Stimulated activated CD8-positive, alpha-beta memory T cell treated with anti-CD3 and anti-CD28 coated beads, Interleukin-15, amount 100 ng/mL, for 48 hours (primary cell): ENCODE results near the gene PSMA6.
"Not testable (repeated sequence)": the region's sequence is repeated elsewhere in the genome, so short reads cannot be mapped to it uniquely, and the experiment has no call there.

Source experiments
- DNase-seq, 2 donors: peaks; one replicate each; pipeline ENCODE4 v3.0.0-alpha.2; 2020; ENCODE audit warnings: low read depth in 2 of 2

PSMA6 gene

DNA sequence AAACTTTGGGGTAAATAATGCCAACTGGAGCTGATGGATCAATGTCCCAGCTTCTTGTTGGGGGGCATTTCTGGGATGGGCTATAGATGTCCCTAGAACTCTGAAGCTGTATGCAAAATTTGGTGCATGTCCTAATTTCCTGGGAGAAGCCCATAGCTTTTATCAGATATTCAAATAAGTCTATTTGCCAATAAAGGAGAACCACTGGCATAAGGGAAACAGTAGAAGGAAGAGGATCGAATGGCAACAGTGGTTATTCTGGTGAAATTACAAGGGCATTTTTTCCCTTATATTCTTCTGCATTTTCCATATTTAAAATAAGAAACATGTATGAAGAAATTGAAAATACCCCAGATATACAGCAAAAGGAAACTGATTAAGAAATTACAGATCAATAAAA lies 34.2 kb downstream of the PSMA6 start:
- DNase-seq: no peak

DNA sequence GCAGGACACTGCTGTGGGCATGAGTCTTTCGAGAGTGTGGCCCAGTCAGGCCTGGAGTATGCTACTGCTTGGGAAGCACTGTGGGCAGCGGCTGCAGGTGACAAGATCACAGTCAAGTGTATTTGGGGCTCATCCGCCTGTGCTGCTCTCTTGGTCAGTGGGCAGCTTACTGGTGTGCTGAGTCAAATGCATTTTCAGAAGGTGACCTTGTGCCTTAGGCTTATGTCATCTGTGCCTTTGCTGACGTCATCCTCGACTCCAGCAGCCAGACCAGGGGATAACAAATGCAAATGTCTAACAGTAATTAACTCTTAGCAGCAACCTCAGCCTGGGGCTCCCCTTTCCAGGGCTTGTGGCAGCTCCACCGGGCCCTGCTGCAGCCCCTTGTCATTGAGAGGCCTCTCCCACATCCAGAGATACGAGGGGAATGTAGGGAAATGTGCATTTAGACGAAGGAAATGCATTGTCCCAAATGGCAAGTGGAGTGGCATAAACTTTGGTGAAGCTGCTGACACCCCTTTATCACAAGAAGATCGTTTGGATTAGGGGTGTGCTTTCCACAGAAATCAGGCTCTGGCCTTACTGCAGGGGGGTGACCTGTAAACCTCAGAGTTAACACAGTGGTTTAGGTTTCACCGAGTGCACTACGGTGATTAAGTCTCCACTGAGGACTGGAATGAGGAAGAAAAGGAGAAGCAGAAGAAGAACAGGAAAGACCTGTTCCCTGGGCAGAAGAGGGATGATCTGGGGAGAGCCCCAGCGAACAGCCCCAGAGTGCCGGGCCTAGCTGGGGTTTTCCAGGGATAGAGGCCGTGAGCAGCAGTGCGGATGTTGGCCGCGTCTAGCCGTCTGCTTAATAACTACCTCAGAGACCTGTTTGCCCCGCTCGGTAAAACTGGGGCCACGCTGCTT lies 39.7 kb downstream of the PSMA6 start:
- no peak for DNase-seq

DNA sequence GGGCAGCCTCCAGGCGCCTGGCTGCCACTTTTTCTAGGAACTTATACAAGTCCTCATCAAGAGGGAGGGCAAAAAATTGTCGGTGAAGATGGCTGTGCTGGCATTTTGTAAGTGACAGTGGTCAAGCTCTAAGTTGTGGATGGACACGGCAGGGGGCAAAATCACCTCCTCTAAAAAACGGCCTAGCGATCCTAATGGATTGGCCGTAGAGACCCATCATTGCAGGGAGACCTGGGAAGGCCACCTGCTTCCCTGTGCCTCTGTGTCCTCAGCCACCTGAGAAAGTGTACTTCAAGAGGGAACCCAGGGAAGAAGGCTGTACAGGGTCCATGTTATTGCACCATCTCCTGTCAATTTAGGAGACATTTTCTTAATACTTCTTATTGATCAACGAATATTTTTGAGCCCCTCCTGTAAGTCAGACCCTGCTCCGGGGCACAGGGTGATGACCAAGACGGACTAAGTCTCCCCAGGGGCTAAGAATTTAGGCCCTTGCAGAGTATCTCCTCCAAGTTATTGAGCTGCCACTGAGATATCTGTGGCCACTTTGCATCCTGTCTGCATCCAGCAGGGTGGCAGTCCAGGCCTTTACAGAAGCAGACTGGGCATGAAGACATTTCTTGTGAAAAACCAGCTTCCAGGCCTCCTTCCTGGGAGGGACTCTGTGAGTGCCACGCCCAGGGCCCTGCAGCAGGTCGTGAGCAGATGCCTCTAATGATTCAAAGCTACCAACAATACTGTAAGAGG lies 40.5 kb downstream of the PSMA6 start:
- DNase-seq: peak; percentile 51 to 56

DNA sequence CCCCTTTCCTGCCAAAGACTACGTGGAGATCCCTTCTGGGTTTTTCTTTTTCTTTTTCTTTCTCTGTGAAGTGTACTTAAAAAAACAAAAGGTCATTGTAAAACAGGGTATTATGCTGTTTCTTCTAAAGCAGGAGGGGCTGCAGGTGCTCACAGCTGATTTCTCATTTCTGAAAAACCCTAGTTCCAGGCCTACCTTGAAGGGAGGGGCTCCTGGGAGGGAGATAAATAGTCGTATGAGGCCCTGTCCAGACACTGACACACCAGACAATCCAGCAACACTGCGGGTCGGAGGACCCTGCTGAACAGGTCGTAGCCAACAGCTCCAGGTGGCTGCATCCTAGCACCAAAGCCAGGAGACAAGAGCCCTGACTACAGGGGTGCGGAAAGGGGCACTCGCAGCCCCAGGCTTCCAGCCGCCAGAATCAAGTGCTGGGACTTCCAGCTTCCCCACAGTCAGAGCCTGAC lies 41.1 kb downstream of the PSMA6 start:
- no peak for DNase-seq

DNA sequence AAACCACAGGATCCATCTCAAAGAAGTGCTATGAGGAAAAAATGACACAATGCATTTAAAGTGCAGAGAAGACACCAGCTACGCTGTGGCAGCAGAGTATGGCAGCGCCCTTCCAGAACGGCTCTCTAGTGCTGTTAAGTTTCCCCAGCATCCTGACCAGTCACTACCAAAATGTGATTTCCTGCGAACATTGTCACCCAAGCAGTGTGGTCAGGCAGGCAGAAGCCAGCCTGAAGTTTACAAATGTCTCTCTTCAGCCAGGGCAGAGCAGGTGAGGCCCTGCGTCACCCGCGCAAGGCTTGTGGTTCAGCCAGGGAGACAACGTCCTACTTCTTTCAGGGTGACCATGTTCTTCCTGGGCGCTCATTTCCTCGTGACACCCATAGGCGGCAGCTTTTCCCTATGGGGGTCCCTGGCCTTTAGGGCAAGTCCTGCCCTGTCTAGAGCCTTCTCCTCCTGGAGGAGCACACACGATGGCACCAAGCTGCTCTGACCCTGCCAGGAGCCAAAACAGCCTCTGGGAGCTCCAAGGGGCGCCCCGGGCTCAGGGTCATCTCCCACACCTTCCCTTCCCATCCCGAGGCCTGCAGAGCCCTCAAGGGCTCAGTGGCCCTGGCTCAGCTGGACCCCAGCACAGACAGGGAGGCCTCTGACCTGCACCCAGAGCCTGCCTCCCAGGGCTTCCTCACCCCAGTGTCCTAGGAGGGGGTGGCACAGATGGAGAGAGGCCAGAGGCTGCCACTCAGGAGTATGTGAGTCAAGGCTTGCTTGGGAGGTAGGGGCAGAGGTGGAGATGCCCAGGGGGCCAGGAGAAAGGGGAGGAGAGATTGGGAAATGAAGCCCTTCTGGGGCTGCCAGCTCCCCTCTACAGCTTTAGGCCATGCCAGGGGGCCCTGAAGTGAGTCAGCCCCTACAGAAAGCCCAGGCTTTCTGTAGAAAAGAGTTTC lies 41.9 kb downstream of the PSMA6 start:
- peak; percentile 42 to 64 for DNase-seq

DNA sequence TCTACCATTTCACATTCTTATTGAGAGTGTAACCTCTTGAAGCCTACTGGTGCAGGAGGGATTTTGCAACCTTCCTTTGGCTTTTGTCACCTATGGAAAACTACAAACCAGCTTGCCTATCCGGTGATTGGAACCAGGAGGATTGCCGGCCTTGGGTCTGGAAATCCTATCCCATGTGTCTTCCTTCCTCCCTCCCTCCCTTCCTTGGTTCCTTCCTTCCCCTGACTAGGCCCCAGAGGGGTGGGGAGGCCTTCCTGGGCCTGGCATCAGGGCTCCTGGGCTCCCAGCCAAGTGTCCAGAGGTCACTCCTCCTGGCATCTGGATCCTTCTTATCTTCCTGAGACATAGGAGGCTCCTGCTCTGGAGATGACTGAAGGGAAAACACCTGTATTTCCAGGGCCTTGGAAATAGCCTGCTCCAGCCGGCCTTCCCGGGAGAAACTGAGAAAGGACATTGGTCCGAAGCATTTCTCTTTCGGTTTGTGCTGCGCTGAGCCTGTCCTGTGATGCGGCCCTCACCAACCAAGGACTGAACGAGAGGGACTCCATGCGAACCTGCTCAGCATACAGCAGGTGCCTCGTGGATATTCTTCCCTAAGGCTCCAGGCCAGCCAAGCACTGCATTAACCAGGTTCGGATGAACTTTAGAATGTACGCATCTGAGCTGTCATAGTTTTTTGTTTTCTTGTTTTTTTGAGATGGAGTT lies 43.4 kb downstream of the PSMA6 start:
- DNase-seq: no peak

DNA sequence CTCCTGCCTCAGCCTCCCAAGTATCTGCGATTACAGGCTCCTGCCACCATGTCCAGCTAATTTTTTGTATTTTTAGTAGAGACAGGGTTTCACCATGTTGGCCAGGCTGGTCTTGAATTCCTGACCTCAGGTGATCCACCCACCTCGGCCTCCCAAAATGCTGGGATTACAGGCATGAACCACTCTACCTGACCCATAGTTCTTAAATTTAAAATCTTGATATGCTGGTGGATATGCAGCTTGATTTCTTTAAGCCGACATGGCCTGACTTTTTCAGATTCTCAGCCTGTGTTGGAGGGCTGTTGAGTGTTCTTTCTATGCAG lies 44.0 kb downstream of the PSMA6 start:
- DNase-seq: not testable (repeated sequence)

DNA sequence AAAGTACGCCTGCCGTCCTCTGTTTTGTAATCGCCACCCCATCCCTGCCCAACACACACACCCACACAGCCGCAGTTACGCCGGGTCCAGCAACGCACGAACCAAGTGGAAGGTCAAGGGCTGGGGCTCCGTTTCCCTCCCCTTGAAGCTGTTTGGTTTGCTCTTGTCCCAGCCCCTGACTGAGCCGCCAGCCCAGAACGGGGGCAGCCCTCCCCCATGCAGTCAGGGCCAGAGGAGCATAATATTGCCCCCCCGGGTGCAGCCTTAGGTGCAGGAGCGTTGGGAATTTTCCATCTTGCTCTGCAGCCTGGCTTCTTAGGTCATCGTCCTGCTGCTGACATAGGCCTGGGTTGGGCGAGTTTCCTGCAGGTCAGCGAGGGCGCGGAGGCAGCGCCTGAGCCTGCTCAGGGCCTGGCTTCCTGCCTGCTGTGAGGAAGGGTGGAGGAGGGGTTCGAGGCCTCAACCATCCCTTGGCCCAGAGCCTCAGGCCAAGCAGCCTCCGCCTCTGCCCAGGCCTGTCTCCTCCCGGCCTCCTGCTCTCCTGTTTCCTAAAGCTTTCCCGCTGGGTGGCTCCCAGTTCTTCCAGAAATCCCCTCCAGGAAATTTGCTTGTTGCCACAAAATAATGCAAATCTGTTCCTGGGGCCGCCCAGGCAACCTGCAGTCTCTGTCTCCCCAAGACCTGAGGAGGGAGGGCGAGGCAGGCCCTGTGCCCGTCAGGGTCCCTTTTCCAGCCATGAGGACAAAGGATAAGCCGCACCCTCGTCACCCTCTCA lies 44.5 kb downstream of the PSMA6 start:
- DNase-seq: no peak

DNA sequence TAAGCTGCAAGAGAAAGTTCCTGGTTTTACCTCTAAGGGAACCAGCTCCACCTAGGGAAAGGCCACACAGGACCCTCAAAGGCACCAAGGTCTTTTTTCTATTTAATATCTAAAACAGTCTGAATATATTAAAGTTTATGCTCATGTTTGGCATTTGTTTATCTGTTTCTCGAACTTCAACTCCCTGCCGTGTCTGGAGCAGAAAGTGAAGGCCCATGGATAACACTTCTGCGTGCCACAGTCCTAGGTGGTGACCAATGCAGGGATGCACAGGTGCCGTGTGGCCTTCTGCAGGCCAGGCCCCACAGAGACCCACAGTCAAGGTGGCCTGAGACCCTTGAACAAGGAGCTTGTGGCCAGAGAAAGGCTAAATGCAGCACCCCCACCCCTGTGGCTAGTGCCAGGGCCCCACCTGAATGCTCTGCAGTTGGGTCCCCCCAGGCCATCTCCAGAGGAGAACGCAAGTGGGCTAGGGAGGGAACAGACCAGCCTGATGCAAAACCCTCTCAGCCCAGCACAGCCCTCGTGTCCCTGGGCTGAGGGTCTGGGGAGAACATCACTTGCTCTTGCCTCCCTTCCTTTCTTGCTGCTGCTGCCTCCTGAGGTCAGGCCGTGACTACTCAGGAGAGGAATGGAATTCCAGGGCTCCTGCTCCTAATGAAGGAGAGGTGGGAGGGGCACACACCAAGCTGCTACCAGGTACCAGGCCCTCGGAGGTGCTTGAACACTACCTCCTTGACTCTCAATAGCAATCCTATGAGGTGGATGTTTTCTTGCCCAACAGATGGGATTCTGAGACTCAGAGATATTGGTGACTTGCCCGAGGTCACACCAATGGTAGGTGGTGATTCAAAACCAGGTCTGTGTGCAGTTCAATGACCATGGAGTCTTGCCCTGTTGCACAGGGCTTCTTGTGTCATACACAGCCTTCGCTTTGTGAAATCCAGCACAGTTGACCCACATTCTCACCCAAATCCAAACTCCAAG lies 45.4 kb downstream of the PSMA6 start:
- no peak for DNase-seq

DNA sequence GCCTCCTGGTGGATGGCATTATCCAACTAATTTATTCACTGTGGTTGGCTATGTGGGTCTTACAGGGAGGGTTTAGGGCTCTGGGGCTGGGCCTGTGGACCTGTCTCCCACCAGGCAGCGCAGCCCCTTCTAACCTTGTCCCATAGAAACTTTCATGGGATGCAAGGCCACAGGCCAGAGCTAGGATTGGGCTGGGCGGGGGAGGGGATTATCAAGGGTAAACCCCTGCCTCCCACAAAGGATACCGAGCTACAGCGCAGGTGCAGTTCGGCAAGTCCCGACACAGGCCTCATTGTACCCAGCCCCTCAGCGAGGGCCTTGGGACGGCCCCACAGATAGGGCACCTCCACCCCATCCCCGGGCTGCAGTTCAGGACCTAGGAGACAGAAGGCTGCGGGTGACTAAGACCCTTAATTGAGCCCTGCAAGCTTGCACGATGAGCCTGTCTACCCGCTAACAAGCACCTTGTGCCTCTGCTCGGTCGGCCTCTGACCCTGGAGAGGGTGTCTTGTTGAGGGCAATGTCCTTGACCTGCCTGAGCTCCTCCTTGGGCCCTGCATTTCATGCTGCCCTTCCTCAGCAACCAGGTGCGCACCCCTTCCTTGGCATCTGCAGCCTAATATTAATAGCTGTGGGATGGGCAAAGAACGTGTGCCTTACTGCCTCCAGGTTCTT lies 46.7 kb downstream of the PSMA6 start:
- DNase-seq: no peak

DNA sequence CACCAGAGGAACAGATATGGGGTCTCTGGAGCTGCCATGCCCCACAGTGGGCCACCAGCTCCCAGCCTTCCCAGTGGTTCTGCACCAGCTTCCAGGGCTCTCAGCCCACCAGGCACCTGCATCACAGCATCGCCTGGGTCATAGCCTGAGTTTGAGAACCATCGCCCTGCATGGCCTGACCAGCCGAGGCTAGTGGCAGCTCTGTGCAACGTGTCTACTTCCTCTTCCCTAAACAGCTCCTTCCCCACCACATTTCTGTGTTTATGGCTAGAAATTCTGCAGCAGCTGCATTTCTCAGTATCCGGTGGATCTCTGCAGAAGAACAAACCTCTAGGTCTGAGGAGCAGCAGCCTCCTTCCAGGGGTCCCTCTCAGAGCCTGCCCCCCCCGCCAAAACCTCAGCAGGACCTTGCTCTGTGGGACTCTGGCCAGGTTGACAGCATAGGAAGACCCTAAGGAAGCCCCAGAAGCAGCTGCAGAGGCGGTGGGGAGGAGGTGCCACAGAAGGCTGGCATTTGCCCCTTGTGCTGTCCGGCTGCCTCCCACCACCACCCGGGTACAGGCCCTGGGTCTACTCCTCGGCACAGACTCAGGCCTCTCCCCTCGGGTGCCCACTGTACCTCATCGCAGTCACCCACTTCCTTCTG lies 47.7 kb downstream of the PSMA6 start:
- DNase-seq: no peak

DNA sequence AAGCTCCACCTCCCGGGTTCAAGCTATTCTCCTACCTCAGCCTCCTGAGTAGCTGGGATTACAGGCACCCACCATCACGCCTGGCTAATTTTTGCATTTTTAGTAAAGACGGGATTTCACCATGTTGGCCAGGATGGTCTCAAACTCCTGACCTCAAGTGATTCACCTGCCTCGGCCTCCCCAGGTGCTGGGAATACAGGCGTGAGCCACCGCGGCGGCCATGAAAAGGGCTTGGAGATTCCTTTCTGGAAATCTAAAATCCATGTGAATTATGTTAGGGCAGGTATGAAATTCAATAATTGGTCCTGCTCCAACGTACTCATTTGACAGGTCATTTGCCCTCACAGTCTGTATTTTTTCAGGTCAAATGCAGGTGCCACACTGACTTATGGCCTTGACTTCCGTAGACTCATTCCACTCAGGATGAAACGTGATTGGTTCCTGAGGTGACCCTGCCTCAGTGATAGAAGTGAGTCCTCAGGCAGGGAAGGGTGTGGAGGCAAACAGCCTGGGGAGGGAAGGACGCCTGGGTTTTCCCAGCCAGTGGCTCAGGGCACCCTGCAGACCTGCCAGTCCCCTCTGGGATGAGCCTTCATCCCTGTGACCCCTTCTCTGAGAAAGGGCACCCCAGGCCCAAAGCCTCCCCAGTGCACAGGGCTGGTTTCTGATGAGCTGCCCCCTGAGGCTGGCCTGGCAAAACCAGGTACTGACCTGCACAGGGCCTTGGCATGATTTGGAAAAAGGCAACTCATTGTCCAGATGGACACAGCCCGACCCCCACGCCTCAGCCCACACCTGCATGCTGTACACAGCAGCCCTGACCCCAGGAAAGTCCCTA lies 48.7 kb downstream of the PSMA6 start:
- no peak for DNase-seq

DNA sequence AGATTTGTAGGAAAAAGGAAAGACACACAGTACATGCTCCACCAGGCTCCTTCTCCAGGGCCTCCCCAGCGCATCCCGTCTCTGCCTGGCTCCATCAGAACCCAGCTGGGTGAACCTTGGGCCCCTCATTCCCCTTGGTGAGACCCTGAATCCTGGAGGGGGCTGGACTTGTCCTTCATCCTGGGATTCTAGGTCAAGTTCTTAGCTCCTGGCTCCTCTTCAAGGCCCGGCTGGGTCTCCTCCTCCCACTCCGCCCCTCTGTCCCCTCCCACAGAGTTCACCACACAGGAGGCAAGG lies 49.2 kb downstream of the PSMA6 start:
- DNase-seq: no peak

DNA sequence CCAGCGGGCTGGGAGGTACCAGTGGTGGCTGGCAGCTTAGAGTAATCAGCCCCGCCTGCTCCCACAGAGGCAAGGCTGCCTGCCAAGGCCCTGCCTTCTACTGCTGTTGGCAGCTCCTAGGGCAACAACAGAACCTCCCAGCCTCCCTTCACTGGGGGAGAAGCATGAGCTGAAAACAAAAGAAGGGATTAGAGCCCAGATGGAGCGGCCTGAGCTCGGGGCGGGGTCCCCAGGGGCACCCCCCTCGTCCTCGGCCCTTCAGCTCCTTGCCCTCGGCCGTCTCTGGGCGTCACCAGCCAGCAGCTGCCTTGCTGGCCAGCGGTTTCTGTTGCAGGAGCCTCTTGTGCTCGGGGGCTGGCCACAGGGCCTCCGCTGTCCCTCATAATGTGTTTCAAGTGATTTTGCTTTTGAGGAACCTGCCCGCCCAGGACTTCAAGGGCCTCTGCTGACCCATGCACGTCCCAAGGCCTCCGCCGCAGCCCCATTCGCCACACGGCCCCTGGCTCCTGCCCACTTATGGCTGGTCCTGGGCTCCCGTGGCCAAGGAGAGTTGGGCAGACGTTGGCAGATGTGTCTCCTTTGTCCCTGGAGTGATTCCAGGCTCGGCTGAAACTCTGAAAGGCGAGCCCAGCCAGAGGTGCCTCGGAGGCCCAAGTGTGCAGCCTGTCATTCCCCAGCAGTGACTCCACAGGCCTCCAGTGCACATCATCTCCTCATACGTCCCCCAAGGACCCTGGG lies 49.7 kb downstream of the PSMA6 start:
- no peak for DNase-seq

DNA sequence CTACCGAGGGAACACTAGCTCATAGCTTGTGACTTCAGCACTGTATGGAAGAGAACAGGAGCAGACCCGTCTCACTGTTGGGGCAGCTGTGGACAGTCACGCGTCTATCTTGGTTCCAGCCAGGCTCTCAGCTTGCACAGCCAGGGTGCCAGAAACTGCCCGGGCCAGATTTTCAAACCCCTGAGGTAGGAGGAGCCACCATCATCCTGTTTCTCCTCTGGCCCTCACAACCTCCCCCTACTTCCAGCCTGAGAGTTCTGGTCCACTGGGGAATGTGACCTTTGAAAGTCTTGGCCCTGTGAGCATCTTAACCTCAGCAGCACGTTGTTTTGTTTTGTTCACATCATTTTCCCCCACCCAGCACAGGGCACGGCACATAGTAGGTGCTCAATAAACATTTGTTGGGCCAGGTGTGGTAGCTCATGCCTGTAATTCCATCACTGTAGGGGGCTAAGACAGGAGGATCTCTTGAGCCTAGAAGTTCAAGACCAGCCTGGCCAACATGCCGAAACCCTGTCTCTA lies 50.4 kb downstream of the PSMA6 start:
- no peak for DNase-seq

DNA sequence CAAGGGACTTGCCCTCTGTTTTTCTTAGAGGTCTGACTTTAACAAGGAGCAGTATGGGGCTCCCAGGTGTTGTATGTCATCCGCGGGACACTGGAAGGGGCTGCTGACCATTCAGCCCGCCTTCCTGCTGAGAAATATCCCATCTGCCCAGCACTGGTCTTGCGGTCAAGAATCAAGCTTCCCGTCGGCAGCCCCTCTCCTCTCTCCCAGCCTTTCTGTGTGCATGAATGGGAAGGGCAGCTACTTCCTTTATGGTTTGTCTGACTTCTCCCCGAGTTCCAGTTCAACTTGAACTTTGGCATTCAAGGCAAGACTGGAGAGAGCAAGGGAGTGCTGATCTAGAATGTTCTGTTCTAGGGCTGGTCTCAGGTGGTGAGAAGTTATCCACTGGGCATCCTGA lies 51.5 kb downstream of the PSMA6 start:
- no peak for DNase-seq
